K562 (cell line): Measurements from ENCODE around the gene PRSS8. TPM values are rescaled to one million over a fixed set of nuclear protein-coding genes. Genes with fewer than 3 reads are reported as not detected.
A peak's percentile ranks its signal among the peaks of the same experiment; 100 is the strongest.

Source experiments
- DACH1 ChIP-seq: fragments of 450-650 bp; IDR thresholded peaks from 2 replicates; pipeline ENCODE4 v1.6.1; 2018; ENCODE audit not compliant: partially characterized antibody
- E2F4 ChIP-seq: sonication (generic); formaldehyde crosslinking; IDR thresholded peaks from 2 replicates; pipeline ENCODE4 v1.8.0; 2022; ENCODE audit warnings: mild to moderate bottlenecking, low read depth, missing genetic modification reagents
- ELK1 ChIP-seq: sonication (generic); formaldehyde crosslinking; IDR thresholded peaks from 2 replicates; pipeline ENCODE4 v1.8.1; 2022; ENCODE audit warnings: missing genetic modification reagents
- HDAC6 ChIP-seq: IDR thresholded peaks from 2 replicates; pipeline ENCODE4 v1.6.1; 2012; ENCODE audit warnings: low read depth, mild to moderate bottlenecking, control low read depth, inconsistent platforms, low read length, moderate library complexity
- HEY1 ChIP-seq: fragments of 250-450 bp; sonication (Bioruptor Pico); IDR thresholded peaks from 2 replicates; pipeline ENCODE4 v1.5.0; 2020; ENCODE audit warnings: mild to moderate bottlenecking, moderate library complexity, borderline replicate concordance
- JUND ChIP-seq, 2 experiments: IDR thresholded peaks; 2 replicates in 1 of 2; 3 replicates in 1 of 2; pipeline ENCODE4 v1.6.1; 2011; ENCODE audit warnings: borderline replicate concordance in 2 of 2, low read depth in 2 of 2, low read length in 2 of 2, improper control_type of control experiment in 1 of 2, missing biosample characterization in 1 of 2, missing genetic modification characterization in 1 of 2, missing genetic modification reagents in 1 of 2
- KAT2B ChIP-seq: IDR thresholded peaks from one replicate; pipeline ENCODE4 v1.6.1; 2012; ENCODE audit warnings: low read depth, mild to moderate bottlenecking, control low read depth, inconsistent platforms, low read length, moderate library complexity
- MYNN ChIP-seq, 2 experiments: sonication (generic); formaldehyde crosslinking in 1 of 2; IDR thresholded peaks; 2 replicates each; pipeline versions ENCODE4 v1.5.0 to v1.6.1; 2016 to 2020; ENCODE audit warnings: antibody characterized with exemption in 1 of 2, missing genetic modification reagents in 1 of 2
- PHB ChIP-seq: fragments of 250-450 bp; sonication (Bioruptor Pico); IDR thresholded peaks from 2 replicates; pipeline ENCODE4 v1.5.0; 2021
- SIX5 ChIP-seq, 2 experiments: IDR thresholded peaks; 2 replicates each; pipeline ENCODE4 v1.6.1; 2011; ENCODE audit warnings: low read length in 2 of 2, borderline replicate concordance in 1 of 2, low read depth in 1 of 2, mild to moderate bottlenecking in 1 of 2, moderate library complexity in 1 of 2; ENCODE audit not compliant: insufficient read depth in 1 of 2
- SMARCC2 ChIP-seq: fragments of 450-650 bp; IDR thresholded peaks from 2 replicates; pipeline ENCODE4 v1.6.1; 2017; ENCODE audit warnings: antibody characterized with exemption, moderate library complexity, mild to moderate bottlenecking, low read depth
- STAT6 ChIP-seq: sonication (generic); formaldehyde crosslinking; IDR thresholded peaks from 2 replicates; pipeline ENCODE4 v1.8.1; 2023; ENCODE audit warnings: mild to moderate bottlenecking, missing genetic modification reagents
- ZNF232 ChIP-seq: sonication (generic); formaldehyde crosslinking; IDR thresholded peaks from 2 replicates; pipeline ENCODE4 v1.8.0; 2022; ENCODE audit warnings: mild to moderate bottlenecking, missing genetic modification reagents
- ZNF407 ChIP-seq: fragments of 450-650 bp; IDR thresholded peaks from 2 replicates; pipeline ENCODE4 v1.6.1; 2016; ENCODE audit warnings: low read depth
- polyA plus RNA-seq, 8 experiments: library from polyadenylated mRNA; depleted of rRNA in 4 of 8; stranded (reverse) in 5 of 8; unstranded in 3 of 8; fragments of >200 nt; fragmentation: Nextera tagmentation in 2 of 8; fragmentation: Illumina TruSeq in 1 of 8; extraction: Ambion mirVana in 2 of 8; extraction: Trizol in 1 of 8; gene quantifications; 2 replicates each; pipeline versions ENCODE4 v1.2.1 to v1.2.3, GENCODE V29; 2011 to 2014; ENCODE audit warnings: inconsistent platforms in 1 of 8, missing spikeins in 1 of 8
- total RNA-seq, 7 experiments: library from RNA; depleted of rRNA in 6 of 7; stranded (reverse); fragments of >200 nt in 6 of 7; fragmentation: Illumina TruSeq in 2 of 7; extraction: Trizol in 2 of 7; gene quantifications; 2 replicates each; pipeline versions ENCODE4 v1.2.1 to v1.2.3, GENCODE V29; 2011 to 2021; ENCODE audit warnings: low replicate concordance in 1 of 7

PRSS8 gene
- total and polyA plus RNA-seq, 9 of the 15 experiments (the other 6 are each of a cell fraction or from before 2014, with no cell fraction given) = 0.25 to 3.9 (median 1.3) TPM; not detected in 1

DNA sequence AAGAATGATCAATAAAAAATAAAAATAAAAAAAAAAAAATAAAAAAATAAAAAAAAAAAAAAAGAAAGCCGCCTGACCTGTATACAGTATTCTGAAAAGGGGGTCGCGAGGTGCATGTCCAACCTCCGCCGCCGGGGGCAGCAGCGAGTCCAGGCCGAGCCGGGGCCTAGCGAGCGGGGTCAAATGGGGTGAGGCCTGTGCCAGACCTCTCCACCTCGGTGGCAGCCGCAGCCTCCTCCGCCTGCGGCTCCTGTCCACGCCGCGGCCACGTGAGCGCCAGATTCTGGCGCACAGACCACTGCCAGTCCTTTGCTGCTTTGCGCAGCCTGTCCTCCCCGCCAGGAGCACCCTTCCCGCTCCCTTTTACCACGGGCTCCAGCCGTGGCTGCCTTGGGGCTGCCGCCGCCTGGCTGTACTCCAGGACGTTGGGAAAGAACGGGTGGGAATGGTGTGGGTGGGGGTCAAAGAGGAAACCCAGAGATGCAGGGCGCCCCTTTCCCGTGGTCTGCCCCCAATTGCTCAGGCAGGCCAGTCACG, 29.8 kb downstream of the PRSS8 start (continued):
- TF ChIP-seq ZNF407 (no peak), SIX5 (IDR thresholded peaks at IDR 0.05; ENCODE audit: borderline replicate concordance in 1 of 2, insufficient read depth in 1 of 2, low read depth in 1 of 2, low read length in 2 of 2) (no peak), HDAC6 (no peak), HEY1 (no peak), PHB (CRISPR knock-in tag) (no peak), DACH1 (no peak), KAT2B (no peak), MYNN (IDR thresholded peaks at IDR 0.05) (peak; percentile 76; the same call in 1 of the 2 replicates), MYNN (CRISPR knock-in tag; IDR thresholded peaks at IDR 0.05) (no peak), ELK1 (CRISPR knock-in tag) (no peak), ZNF232 (no peak), JUND (IDR thresholded peaks at IDR 0.05; ENCODE audit: borderline replicate concordance, low read depth, low read length) (peak; percentile 31; the same call in 1 of the 2 replicates), JUND (tag; IDR thresholded peaks at IDR 0.05; ENCODE audit: borderline replicate concordance, low read depth, low read length) (peak; percentile 67; the same call in 1 of the 3 replicates), E2F4 (CRISPR knock-in tag) (no peak), SMARCC2 (no peak), STAT6 (CRISPR knock-in tag) (no peak)
